IPS-11a (cell line): ENCODE data around the gene GARNL3.

Experiments used
- H3K4me3 ChIP-seq: one replicate; pipeline ENCODE4 v1.5.1; 2013; ENCODE audit warnings: low read depth, low read length, control low read depth

The GARNL3 gene

GRCh38 chr9:127344368-127345000 lies 79.9 kb downstream of the GARNL3 start:
- no peak overlapping the region for H3K4me3 ChIP-seq

DNA sequence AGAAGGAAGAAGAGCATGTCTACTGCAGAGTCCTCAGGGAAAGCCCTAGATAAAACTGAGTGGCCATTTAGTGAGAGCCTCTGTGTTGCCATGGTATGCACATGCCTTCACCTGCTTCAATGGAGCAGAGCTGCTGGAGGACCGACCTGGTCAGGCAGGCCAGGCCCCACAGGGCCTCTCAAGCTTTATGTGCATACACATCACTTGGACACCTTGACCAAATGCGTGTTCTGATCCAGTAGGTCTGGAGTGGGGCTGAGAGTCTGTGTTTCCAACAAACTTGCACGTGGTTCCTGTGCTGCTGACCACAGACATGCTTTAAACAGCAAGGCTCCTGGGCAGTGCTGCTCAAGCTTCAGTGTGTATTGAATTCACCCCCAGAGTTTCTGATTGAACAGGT lies 81.0 kb downstream of the GARNL3 start:
- no peak overlapping the region for H3K4me3 ChIP-seq

GRCh38 chr9:127346584-127346983 lies 82.0 kb downstream of the GARNL3 start:
- no peak overlapping the region for H3K4me3 ChIP-seq

DNA sequence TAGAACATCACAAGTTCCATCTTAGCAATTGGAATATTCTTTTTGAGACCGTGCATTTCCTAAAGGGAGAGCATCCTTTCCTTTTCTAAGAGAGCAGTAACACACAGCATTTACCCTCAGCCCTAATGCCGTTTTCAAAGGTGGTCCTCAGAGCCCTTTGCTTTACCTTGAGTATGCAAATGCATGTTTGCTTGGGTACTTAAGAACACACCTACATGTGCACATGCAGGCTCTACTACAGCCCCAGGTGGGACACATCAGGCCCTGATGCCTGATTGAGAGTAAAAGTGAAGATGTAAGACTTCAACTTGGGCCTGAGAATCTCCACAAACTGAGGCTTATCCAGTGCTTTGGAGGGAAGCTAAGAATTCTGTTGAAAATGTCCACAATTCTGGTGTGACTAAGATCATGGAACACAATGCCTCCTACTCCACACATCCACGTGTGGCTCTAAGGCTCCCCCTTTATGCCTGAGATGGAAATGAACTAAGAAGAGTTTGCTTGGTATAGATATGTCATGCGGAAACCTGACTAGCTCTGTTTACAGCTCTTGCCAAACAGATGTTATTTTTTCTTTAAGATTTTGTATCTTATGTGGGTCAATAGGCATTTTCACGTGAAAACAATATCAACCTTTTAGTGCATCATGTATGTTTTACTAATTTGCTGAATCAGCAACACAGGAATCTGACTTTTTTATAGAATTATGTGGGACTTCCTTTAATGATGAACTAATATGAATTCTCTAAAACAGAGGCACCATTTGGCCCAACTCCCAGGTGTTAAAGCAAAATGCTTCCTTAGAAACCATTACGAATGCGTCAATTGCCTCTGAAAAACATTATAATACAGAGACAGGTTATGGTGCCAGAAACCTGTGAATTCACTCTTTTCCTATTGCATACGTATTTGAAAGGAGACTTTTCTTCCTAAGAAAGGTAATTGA lies 83.5 kb downstream of the GARNL3 start:
- H3K4me3 ChIP-seq: no peak overlapping the region

GRCh38 chr9:127349483-127350113 lies 85.0 kb downstream of the GARNL3 start:
- no peak overlapping the region for H3K4me3 ChIP-seq

- H3K4me3 ChIP-seq: no peak overlapping the region
Observed at GRCh38 chr9:127351182-127352166, 86.9 kb downstream of the GARNL3 start.

DNA sequence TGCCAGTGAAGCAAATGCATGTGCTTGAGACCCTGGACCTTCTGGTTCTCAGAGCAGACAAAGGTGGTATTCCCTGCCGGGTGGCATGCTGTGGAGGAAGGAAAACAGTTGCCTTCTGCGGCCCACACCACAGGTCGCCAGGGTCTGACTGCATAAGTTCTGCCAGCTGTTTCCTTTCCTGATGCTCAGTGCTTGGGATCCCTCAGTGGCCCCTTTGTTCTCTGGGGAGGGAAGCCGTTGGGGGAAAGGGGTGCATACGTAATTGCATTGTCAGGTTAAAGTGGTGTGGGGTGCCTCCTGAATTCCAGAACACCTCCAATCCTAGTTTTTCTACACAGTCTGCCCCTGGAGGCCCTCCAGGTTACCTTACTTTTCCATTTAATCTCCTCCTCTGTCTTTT lies 89.3 kb downstream of the GARNL3 start:
- H3K4me3 ChIP-seq: no peak overlapping the region

DNA sequence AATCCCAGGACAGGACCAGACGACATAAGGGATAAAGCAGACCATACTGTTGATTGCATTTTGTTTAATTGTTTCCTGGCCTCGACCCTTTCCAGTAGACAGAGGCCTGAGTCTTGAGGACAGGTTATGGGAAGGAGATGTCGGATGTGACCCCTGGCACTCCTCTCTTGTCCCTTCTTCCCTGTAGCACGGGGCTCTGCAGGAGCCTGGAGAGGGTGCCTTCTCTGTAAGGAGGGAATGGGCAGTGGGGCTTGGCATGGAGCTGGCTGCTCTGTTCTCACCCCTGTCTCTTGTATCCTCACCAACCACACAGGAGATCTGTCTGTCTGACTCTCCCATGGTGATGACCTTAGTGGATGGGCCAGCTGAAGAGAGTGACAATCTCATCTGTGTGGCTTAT lies 92.3 kb downstream of the GARNL3 start:
- no peak overlapping the region for H3K4me3 ChIP-seq

DNA sequence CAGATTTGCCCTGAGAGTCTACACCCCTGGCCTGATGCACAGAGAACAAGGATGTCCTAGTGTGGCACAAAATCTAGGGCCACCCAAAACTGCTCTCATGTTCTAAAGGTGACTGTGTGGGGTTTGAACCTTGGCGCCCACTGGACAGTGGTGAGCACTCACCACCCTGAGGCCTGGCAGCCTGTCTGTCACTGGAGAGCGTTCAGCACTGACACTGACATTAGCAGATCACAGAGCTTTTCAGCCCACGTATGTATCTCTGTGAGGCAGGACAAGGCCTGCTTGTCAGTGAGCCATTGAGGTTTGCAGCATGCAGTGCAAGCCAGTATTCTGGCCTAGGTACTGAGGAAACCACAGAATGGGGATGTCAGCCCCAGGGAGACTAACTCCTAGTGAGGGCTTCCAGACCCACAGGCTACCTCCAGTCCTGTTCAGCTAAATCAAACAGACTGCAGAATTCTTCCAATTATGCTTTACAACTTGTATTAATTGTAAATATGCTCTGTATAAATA lies 93.5 kb downstream of the GARNL3 start:
- no peak overlapping the region for H3K4me3 ChIP-seq

DNA sequence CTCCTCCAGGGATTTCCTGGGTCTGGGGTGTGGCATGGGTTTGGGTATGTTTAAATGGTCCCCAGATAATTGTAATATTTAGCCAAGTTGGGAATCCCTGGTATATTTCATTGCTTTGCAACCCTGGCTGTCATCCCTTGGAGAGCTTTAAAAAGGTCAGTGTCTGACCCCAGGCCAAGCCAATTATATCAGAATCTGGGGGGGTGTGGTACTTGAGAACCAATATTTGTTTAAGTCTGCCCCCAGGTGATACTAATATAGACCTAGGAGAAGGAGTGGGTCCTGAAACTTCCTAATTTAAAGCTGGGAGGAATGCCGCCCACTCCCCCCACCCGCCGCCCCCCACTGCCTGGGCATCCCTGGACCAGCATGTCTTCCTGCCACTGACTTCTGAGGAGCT lies 94.2 kb downstream of the GARNL3 start:
- H3K4me3 ChIP-seq: no peak overlapping the region

- no peak overlapping the region for H3K4me3 ChIP-seq
Observed at GRCh38 chr9:127360250-127360649, 95.7 kb downstream of the GARNL3 start.

GRCh38 chr9:127360829-127361228 lies 96.3 kb downstream of the GARNL3 start:
- H3K4me3 ChIP-seq: no peak overlapping the region

DNA sequence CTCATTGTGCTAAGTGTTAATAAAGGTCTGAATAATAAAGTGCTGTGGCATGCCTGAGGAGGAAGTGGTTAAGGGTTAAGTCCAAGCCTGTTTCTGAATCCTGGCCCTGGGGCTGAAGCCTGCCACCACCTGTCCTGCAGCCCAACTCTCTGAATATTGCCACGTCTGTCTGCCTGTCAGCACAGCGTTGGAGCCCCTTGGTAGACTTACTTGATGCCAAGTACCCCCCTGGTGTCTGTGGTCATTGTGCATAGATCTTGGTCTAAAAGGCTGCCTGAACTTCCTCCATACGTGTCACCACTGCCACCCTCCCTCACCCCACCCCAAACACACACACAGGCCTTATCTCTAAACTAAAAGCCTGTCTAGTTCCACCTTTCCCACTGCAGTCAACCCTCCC lies 97.0 kb downstream of the GARNL3 start:
- H3K4me3 ChIP-seq: no peak overlapping the region

DNA sequence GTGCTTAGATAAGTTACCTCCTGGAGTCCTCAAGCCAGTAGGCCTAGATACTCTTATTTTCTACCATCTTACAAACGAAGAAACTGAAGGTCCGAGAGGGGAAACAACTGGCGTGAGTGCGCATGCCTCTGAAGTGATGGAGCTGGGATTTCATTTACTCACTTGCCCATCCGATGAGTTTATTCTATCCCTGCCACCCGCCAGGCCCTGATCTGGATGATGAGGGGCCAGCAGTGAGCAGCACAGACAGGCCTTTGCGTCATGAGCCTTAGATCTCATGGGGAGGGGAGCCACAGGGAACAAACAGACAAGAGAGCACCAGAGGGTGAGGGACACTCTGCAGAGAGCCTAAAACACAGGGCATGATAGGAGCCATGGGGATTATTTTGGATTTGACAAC lies 98.3 kb downstream of the GARNL3 start:
- no peak overlapping the region for H3K4me3 ChIP-seq

GRCh38 chr9:127365461-127365860 lies 100.9 kb downstream of the GARNL3 start:
- no peak overlapping the region for H3K4me3 ChIP-seq

DNA sequence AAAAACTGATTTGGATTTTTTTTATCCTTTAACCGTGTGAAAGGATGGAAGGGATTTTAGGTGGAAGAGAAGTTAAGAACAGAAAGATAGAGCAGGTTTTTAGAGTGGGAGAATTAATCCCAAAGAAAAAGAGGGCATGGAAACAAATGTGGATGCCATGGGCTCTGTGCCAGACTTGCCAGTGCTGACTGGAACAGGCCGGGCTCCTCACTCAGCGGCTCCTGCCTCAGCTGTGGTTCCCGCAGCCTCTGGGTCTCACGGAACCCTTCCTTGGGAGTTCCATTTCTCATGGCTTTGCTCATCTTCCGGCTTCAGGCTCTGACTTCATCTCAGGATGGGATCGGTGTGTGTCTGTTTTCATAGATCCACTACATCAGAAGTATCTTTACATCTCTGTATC lies 102.0 kb downstream of the GARNL3 start:
- no peak overlapping the region for H3K4me3 ChIP-seq

DNA sequence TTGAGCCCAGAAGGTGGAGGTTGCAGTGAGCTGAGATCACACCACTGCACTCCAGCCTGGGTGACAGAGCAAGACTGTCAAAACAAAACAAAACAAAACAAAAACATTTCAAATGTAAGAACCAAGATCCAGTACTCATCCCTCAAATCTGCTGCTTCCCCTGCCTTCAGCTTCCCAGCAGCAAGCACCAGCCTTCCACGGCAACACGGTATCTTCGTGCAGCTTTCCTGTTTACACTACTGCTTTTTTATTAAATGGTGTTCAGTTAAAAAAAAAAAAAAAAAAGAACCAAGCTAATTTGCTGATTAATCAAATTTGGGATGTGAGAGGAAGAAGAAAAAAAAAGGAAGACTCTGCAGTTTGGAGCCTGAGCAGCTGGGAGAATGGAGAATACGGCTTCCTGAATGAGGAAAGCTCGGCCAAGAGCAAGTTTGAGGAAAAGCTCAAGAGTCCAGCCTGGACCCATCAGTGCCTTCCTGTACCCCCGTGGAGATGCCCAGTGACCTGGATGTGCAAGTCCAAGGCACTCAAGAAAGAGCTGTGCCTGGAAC lies 104.4 kb downstream of the GARNL3 start:
- H3K4me3 ChIP-seq: no peak overlapping the region

DNA sequence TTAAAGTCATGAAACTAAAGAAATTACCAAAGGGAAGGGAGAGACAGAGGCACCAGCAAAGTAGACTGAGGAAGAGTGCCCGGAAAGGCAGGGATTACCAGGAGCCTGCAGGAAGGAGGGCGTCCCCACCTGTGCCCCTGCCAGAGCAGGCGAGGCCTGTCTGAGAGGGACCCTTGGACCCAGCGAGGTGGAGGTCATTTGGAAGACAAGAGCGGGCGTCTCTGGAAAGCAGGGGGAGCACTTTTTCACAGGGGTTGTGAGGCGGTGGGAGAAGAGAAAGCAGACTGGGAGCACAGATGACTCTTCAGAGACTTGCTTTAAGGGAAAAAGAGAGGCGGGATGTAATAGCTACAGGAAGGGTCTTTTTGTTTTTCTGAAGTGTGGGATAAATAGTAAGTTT lies 104.9 kb downstream of the GARNL3 start:
- no peak overlapping the region for H3K4me3 ChIP-seq

DNA sequence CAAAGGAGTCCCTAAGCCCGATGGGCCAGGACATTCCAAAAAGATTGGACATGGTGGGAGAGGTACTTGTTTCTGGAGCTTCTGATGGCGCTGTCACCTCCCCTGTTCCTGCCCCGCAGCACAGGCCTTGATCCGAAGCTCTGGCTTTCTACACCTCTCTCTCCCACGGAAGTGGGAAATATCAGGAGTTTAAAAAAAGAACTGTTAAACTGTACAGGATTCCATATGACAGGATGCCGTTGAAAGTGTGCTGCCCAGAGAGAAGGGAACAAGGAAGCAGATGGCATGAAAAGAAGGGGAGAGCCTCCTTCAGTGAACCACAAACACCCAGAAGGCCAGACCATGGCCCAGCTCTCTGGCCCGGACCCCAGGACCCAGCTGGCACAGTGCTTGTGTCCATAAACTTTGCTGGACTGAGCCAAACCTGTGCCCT lies 105.6 kb downstream of the GARNL3 start:
- no peak overlapping the region for H3K4me3 ChIP-seq
